LNCAP (cell line): Measurements from ENCODE around the gene KCNA1.

Source experiments
- TF ChIP-seq, protein P1 (sequence below): fragments of 450-650 bp; IDR thresholded peaks from 2 replicates; pipeline ENCODE4 v1.5.1; 2017; ENCODE audit warnings: mild to moderate bottlenecking

Gene KCNA1

GRCh38 chr12:4899364-4899763, 10.3 kb upstream of the KCNA1 start:
- TF ChIP-seq, protein P1, sequence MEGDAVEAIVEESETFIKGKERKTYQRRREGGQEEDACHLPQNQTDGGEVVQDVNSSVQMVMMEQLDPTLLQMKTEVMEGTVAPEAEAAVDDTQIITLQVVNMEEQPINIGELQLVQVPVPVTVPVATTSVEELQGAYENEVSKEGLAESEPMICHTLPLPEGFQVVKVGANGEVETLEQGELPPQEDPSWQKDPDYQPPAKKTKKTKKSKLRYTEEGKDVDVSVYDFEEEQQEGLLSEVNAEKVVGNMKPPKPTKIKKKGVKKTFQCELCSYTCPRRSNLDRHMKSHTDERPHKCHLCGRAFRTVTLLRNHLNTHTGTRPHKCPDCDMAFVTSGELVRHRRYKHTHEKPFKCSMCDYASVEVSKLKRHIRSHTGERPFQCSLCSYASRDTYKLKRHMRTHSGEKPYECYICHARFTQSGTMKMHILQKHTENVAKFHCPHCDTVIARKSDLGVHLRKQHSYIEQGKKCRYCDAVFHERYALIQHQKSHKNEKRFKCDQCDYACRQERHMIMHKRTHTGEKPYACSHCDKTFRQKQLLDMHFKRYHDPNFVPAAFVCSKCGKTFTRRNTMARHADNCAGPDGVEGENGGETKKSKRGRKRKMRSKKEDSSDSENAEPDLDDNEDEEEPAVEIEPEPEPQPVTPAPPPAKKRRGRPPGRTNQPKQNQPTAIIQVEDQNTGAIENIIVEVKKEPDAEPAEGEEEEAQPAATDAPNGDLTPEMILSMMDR: no peak

- TF ChIP-seq, protein P1: no peak
Observed at GRCh38 chr12:4900327-4900726, 9.4 kb upstream of the KCNA1 start.

- TF ChIP-seq, protein P1: no peak
Observed at GRCh38 chr12:4905316-4905715, 4.4 kb upstream of the KCNA1 start.

DNA sequence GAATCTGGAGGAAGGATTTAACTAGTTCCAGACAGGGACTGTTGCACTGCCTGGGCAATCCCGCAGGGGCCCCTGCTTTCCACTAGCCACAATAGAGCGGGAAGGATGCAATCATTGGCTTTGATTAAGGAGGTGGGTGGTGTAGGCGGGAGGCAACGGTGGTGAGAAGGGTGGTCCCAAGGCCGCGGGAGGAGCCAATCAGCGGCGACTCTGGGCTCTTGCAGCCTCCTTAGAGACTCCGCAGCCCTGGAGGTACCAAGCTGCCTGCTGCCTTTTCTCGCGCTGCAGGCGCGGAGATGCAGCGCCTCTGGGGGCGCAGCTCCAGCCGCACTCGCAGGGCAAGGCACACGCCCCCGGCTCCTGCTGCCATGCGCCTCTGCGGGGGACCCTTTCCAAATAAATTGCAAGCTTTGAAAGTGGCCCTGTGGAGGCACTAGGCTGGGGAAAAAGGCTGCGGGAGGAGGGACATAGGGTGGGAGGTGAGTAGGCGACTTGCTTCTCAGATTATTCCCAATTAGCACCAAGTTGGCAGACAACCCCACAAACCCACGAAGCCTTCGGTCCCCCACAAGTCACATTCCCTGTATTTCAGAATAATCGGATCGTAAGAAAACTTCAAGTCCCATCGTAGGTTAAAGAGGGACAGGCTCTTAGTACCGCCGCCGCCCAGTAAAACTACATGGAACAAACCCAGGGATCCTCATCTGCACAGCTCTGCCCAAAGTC, 858 bp upstream of the KCNA1 start:
- TF ChIP-seq, protein P1: no peak

DNA sequence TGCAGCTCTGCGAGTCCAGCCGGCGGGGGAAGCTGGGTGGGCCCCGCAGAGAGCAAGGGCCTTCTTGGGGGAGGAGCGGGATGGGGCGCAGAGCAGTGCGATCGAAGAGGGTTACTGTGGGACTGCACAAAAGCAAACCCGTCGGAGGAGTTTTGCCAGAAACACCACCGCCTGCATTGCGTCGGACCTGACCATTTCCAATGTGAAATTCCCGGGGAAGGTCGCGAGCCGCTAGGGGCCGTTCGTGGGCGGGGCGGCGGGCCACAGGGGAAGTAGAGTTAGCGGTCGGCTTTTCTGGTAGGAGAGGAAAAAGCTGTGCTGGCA, 333 bp upstream of the KCNA1 start:
- TF ChIP-seq, protein P1: no peak

DNA sequence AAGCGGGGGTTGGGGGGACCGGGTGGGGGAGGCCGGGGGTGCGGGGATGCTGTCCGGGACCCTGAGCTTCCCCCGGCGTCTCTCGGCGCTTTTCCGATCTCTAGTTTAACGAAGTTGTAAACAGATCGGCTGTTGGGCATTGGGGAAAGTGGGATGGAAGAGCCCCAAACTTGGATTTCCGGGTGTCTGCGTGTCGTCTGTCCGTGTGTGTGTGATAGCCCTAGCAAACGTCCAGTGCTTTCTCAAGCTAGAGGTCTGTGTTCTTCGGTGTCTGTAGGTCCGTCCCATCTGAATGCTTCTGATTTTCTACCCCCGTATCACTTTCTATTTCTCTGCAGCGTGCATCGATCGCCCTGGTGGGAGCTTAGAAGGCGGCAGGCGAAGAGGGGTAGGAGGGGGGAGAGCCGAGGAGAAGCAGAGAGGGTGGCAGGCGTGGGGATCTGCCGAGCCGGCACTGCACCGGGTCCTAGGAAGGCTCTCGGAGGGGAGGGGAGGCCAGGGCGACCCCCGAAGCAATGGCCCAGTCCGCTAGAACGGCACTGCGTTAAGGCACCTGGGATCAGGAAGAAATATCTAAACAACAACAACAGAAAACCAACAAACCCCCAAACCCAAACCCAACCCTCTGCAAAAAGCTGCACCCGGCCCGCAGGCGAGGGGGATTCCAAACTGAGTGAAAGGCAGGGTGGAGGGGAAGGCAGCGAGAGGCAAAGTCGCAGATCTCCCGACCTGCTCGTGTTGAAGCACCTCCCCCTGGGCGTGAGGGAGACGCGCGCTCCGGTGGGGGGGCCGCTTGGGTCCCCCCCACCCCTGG, 1.0 kb downstream of the KCNA1 start:
- TF ChIP-seq, protein P1: no peak

DNA sequence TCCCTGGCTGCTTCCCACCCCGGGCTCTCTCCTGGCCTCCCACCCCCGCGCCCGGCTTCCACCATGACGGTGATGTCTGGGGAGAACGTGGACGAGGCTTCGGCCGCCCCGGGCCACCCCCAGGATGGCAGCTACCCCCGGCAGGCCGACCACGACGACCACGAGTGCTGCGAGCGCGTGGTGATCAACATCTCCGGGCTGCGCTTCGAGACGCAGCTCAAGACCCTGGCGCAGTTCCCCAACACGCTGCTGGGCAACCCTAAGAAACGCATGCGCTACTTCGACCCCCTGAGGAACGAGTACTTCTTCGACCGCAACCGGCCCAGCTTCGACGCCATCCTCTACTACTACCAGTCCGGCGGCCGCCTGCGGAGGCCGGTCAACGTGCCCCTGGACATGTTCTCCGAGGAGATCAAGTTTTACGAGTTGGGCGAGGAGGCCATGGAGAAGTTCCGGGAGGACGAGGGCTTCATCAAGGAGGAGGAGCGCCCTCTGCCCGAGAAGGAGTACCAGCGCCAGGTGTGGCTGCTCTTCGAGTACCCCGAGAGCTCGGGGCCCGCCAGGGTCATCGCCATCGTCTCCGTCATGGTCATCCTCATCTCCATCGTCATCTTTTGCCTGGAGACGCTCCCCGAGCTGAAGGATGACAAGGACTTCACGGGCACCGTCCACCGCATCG, 1.8 kb downstream of the KCNA1 start:
- TF ChIP-seq, protein P1: no peak
